RWPE1 (cell line): ENCODE data around the gene NQO2.
A peak's percentile ranks its signal among the peaks of the same experiment; 100 is the strongest.

Source experiments
- CTCF ChIA-PET: fragments of 350-600 bp; sonication (Branson Sonifier 250); formaldehyde crosslinking; extraction: SDS; loops from one replicate; lab custom pipeline; 2021; lab: Yijun Ruan, JAX
- POLR2A ChIA-PET: fragments of 400-600 bp; formaldehyde crosslinking; extraction: SDS; loops from one replicate; lab custom pipeline; 2020; ENCODE audit warnings: antibody characterized with exemption; ENCODE audit not compliant: low non-redundant PET; lab: Yijun Ruan, JAX
- DNase-seq: peaks from one replicate; pipeline ENCODE4 v3.0.0; 2012; ENCODE audit warnings: low spot score
- H3K27ac ChIP-seq: fragments of 450-650 bp; 2 replicates; pipeline ENCODE4 v1.5.1; 2017
- TF ChIP-seq, protein P1 (sequence below): fragments of 450-650 bp; conservative IDR thresholded peaks from 2 replicates; pipeline ENCODE4 v1.5.1; 2017; ENCODE audit warnings: low read depth, mild to moderate bottlenecking

Gene NQO2

DNA sequence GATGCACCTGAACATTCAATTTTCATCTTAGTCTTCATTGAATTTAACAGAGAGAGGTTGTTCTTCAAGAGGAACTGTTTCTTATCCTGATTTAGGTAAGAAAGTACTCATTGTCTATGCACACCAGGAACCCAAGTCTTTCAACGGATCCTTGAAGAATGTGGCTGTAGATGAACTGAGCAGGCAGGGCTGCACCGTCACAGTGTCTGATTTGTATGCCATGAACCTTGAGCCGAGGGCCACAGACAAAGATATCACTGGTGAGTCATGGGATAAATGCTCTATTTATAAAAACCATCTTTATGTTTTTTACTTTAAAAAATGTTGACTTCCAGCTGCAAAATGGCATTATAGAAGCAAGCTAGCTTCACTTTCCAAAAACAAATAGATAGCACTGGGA, 10.2 kb downstream of the NQO2 start:
- ChIA-PET POLR2A (interaction anchor here (0.6 kb wide), 1 partner anchor 11 kb away, joined by 5 read pairs; no protein-coding TSS in a partner anchor), CTCF (interaction anchor here (1.6 kb wide), 1 partner anchor 8 kb away, joined by 4 read pairs; no protein-coding TSS in a partner anchor)
- no peak overlapping the region for H3K27ac ChIP-seq
- TF ChIP-seq, protein P1, sequence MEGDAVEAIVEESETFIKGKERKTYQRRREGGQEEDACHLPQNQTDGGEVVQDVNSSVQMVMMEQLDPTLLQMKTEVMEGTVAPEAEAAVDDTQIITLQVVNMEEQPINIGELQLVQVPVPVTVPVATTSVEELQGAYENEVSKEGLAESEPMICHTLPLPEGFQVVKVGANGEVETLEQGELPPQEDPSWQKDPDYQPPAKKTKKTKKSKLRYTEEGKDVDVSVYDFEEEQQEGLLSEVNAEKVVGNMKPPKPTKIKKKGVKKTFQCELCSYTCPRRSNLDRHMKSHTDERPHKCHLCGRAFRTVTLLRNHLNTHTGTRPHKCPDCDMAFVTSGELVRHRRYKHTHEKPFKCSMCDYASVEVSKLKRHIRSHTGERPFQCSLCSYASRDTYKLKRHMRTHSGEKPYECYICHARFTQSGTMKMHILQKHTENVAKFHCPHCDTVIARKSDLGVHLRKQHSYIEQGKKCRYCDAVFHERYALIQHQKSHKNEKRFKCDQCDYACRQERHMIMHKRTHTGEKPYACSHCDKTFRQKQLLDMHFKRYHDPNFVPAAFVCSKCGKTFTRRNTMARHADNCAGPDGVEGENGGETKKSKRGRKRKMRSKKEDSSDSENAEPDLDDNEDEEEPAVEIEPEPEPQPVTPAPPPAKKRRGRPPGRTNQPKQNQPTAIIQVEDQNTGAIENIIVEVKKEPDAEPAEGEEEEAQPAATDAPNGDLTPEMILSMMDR, result no peak
- DNase-seq, result no peak

DNA sequence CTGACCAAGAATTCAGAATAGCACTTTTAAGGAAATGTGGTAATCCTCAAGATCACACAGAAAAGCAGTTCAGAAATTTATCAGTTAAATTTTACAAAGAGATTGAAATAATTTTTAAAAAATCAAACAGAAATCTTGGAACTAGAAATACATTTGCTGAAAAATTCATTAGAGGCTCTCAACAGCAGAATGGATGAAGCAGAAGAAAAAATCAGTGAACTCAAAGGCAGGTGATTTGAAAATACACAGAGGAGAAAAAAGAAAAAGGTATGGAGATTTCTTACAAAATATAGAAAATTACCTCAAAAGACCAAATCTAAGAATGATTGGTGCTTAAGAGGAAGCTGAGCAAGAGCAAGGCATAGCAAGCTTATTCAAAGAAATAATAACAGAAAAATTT, 11.5 kb downstream of the NQO2 start:
- no peak for DNase-seq
- CTCF ChIA-PET, result interaction anchor here (1.6 kb wide), 1 partner anchor 9 kb away, joined by 4 read pairs; no protein-coding TSS in a partner anchor
- no peak overlapping the region for H3K27ac ChIP-seq
- POLR2A ChIA-PET, result no interaction called here
- TF ChIP-seq, protein P1, result no peak

DNA sequence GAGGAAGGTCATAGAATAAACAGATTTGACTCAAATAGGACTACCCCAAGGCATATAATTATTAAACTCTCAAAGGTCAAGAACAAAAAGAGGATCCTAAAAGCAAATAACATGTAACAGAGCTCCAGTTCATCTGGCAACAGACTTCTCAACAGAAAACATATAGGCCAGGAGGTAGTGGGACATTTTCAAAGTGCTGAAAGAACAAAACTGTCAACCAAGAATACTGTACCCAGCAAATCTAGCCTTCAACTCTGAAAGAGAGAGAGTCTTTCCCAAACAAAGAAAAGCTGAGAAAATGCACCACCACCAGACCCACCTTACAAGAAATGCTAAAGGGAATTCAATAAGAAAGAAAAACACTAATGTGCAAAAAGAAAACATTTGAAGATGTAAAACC, 11.9 kb downstream of the NQO2 start:
- TF ChIP-seq, protein P1, result no peak
- POLR2A ChIA-PET, result no interaction called here
- CTCF ChIA-PET, result no interaction called here
- H3K27ac ChIP-seq, result no peak overlapping the region
- DNase-seq, result no peak

DNA sequence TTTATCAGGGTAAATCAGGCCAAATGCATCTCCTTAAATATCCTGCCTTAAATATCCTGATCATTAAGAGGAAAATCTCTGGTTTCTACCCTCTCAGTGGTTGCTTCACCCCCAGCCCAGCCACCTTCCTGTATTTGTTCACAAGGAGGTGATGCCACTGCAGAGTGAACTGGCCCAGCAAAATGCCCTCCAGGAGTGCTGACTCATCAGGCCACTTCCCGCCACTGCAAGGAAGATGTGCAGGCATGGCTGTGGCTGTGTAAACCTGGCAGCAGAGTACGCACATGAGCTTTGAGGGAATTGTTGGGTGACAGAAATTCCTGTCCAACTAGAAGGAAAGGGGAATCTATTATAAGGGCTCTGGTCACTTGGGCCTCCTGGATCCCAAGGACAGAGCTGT, 13.8 kb downstream of the NQO2 start:
- ChIA-PET POLR2A (no interaction called here), CTCF (interaction anchor here (0.6 to 0.7 kb wide), 2 partner anchors 60 to 1194 kb away, joined by 3 read pairs; no protein-coding TSS in a partner anchor)
- TF ChIP-seq, protein P1, result no peak
- DNase-seq, result peak; percentile 72
- H3K27ac ChIP-seq, result peak overlapping the region; percentile 74

DNA sequence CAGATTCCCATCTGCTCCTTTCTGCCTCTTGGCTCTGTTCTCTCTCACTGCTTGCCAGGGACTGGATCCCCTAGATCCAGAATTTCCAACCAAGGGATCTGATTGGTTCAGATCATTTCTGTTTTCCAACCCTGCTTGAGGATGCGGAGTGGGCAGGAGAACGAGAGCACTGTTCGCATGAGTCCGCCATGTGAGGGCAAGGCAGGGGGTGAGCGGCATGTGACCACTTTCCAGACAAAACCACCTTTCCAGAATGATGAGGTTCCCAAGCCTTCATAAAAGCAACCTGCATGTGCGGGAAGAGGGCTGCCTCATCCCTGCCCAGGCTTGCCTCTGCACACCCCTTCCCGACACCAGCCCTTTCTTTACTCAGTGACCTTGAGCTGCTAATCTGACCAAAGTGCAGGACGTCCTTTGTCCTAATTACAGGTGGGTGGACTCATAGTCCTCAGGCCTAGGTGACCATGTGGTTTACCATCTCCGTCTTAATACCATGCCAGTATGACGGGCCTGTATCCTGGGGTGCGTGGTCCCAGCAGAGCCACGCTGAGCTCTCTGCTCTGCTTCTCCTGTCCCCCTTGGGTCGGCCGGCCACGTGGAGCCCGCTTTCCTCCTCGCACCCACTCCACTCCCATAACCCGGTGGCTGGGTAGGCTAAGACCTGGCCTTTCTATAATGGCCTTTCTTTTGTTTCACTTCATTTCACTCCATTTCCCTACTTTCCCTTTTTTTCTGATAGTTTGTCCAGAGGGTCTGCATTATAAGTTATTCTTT, 14.4 kb downstream of the NQO2 start:
- no peak for DNase-seq
- POLR2A ChIA-PET, result no interaction called here
- CTCF ChIA-PET, result interaction anchor here (0.6 to 1.0 kb wide), 3 partner anchors 12 to 1195 kb away, joined by 3 to 7 read pairs (median 3); no protein-coding TSS in a partner anchor
- TF ChIP-seq, protein P1, result no peak
- peak overlapping the region; percentile 74 for H3K27ac ChIP-seq

DNA sequence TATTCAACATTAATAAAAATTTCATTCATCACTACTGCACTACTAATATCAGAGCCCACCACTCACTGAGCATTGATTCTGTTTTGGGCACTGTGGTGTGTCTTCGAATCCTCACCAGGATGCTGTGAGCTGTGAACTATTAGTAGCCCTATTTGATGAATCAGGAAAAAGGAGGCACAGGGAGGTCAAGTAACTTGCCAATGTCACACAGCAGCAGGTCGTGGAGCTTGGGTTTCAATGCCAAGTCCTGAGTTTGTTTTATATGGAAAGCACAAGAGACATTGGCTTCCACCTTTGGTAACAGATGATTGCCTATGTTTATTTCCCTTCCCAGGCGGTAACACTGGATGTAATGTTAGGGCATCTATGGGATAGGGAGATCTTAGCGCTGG, 15.0 kb downstream of the NQO2 start:
- TF ChIP-seq, protein P1, result no peak
- ChIA-PET CTCF (interaction anchor here (1.0 kb wide), 1 partner anchor 13 kb away, joined by 7 read pairs; no protein-coding TSS in a partner anchor), POLR2A (no interaction called here)
- no peak for DNase-seq
- H3K27ac ChIP-seq, result no peak overlapping the region
